ENCODE results near the gene YES1. TPM values are rescaled to one million over a fixed set of nuclear protein-coding genes. Genes with fewer than 3 reads are reported as not detected.

Gene YES1
- total and polyA plus RNA-seq, 2 of the 8 experiments (the other 6 are each of a cell fraction or from before 2014, with no cell fraction given) = 14.8 to 94.3 TPM

- TF ChIP-seq CTBP2 (IDR thresholded peaks at IDR 0.05; ENCODE audit: borderline replicate concordance, insufficient read depth, insufficient read length, low read length) (no peak), KDM1A (IDR thresholded peaks at IDR 0.05; ENCODE audit: borderline replicate concordance, low read length) (no peak), NANOG (IDR thresholded peaks at IDR 0.05; ENCODE audit: insufficient read depth, low read depth, low read length, poor library complexity, severe bottlenecking) (no peak), TAF1 (IDR thresholded peaks at IDR 0.05; ENCODE audit: low read depth, low read length) (no peak), YY1 (IDR thresholded peaks at IDR 0.05; ENCODE audit: low read depth, low read length) (no peak)
Observed at GRCh38 chr18:805008-805754, 6.9 kb downstream of the YES1 start (continued).
